GM12878 (cell line): Measurements from ENCODE around the gene ZFYVE21. TPM values are rescaled to one million over a fixed set of nuclear protein-coding genes. Genes with fewer than 3 reads are reported as not detected.
"Not testable (repeated sequence)": the region's sequence is repeated elsewhere in the genome, so short reads cannot be mapped to it uniquely, and the experiment has no call there.

Experiments used
- ATAC-seq: fragments of 200-7000 bp; cut with Tn5 transposase; 3 replicates; pipeline ENCODE4 v1.9.1; 2020; ENCODE audit warnings: mild to moderate bottlenecking, moderate library complexity
- BruUV-seq: library from RNA; stranded (reverse); fragments of 400-500 nt; replicated peaks from 2 replicates; lab custom pipeline; 2021; lab: Mats Ljungman, UMichigan
- CTCF ChIA-PET: fragments of 300-600 bp; sonication (Branson Sonifier 250); formaldehyde crosslinking; extraction: SDS; loops from one replicate; lab custom pipeline; 2021; ENCODE audit warnings: inconsistent platforms; lab: Yijun Ruan, JAX
- POLR2A ChIA-PET: fragments of 350-600 bp; formaldehyde crosslinking; extraction: SDS; loops from one replicate; lab custom pipeline; 2021; ENCODE audit warnings: inconsistent platforms; lab: Charles Lee
- RAD21 ChIA-PET: fragments of 300-600 bp; sonication (Branson Sonifier 250); formaldehyde crosslinking; loops from one replicate; lab custom pipeline; 2023; ENCODE audit warnings: antibody characterized with exemption; ENCODE audit not compliant: unreplicated experiment; lab: Charles Lee
- SMC1A ChIA-PET: fragments of 300-600 bp; sonication (Branson Sonifier 250); formaldehyde crosslinking; loops from one replicate; lab custom pipeline; 2023; ENCODE audit not compliant: unreplicated experiment, uncharacterized antibody; lab: Charles Lee
- DNase-seq: peaks from one replicate; pipeline ENCODE4 v3.0.0-alpha.2; 2011; ENCODE audit warnings: low read depth, low spot score
- FAIRE-seq: peaks from 3 replicates; lab custom pipeline; 2011; peaks lifted over from hg19 to GRCh38; lab: Jason Lieb, UNC
- H2AFZ ChIP-seq: 2 replicates; pipeline ENCODE4 v1.6.0; 2011; ENCODE audit warnings: low read depth, low read length, control low read depth; ENCODE audit not compliant: control insufficient read depth
- H3K27ac ChIP-seq: 2 replicates; pipeline ENCODE4 v1.5.1; 2011; ENCODE audit warnings: control low read depth; ENCODE audit not compliant: control insufficient read depth, insufficient read depth
- H3K27me3 ChIP-seq, 2 experiments: replicated peaks in 1 of 2; 2 replicates each; pipeline versions ENCODE4 v1.6.0 to v1.6.1; 2011; ENCODE audit warnings: low read length in 1 of 2; ENCODE audit not compliant: control insufficient read depth in 2 of 2, insufficient read depth in 2 of 2
- H3K36me3 ChIP-seq, 2 experiments: 2 replicates each; pipeline ENCODE4 v1.5.1; 2011; ENCODE audit warnings: low read length in 1 of 2; ENCODE audit not compliant: control insufficient read depth in 2 of 2, insufficient read depth in 2 of 2
- H3K4me1 ChIP-seq: 2 replicates; pipeline ENCODE4 v1.6.1; 2011; ENCODE audit warnings: mild to moderate bottlenecking, low read length, moderate library complexity, mixed read lengths; ENCODE audit not compliant: control insufficient read depth, insufficient read depth
- H3K4me2 ChIP-seq: 2 replicates; pipeline ENCODE4 v1.6.0; 2011; ENCODE audit warnings: control low read depth; ENCODE audit not compliant: control insufficient read depth, insufficient read depth
- H3K4me3 ChIP-seq: fragments of 200-600 bp; sonication (generic); 2 replicates; pipeline ENCODE4 v1.5.1; 2016
- H3K79me2 ChIP-seq: 2 replicates; pipeline ENCODE4 v1.6.0; 2011; ENCODE audit warnings: low read length; ENCODE audit not compliant: control insufficient read depth, insufficient read depth
- H3K9ac ChIP-seq: 2 replicates; pipeline ENCODE4 v1.8.0; 2011; ENCODE audit warnings: low read length, control low read depth, mixed read lengths; ENCODE audit not compliant: control insufficient read depth, insufficient read depth
- H3K9me3 ChIP-seq: replicated peaks from 3 replicates; pipeline ENCODE4 v1.5.1; 2011; ENCODE audit warnings: mild to moderate bottlenecking, low read length; ENCODE audit not compliant: control insufficient read depth, insufficient read depth
- H4K20me1 ChIP-seq: 2 replicates; pipeline ENCODE4 v1.6.0; 2011; ENCODE audit not compliant: control insufficient read depth, insufficient read depth
- CBX5 ChIP-seq: sonication (generic); IDR thresholded peaks from 2 replicates; pipeline ENCODE4 v1.6.1; 2016; ENCODE audit warnings: low read depth, moderate library complexity, mild to moderate bottlenecking, inconsistent platforms
- EZH2 ChIP-seq: IDR thresholded peaks from 2 replicates; pipeline ENCODE4 v1.6.1; 2012; ENCODE audit warnings: low read depth, mild to moderate bottlenecking, control low read depth, inconsistent platforms, low read length, borderline replicate concordance; ENCODE audit not compliant: control insufficient read depth
- HDAC2 ChIP-seq: fragments of 200-600 bp; sonication (generic); IDR thresholded peaks from 2 replicates; pipeline ENCODE4 v1.6.1; 2017
- MTA3 ChIP-seq: IDR thresholded peaks from 2 replicates; pipeline ENCODE4 v1.6.1; 2012; ENCODE audit warnings: low read length, inconsistent platforms, borderline replicate concordance
- PML ChIP-seq: IDR thresholded peaks from 2 replicates; pipeline ENCODE4 v1.6.1; 2012; ENCODE audit warnings: low read length, inconsistent platforms
- POLR2AphosphoS5 ChIP-seq: IDR thresholded peaks from 2 replicates; pipeline ENCODE4 v1.6.1; 2011; ENCODE audit warnings: mild to moderate bottlenecking, low read length, inconsistent platforms
- RELB ChIP-seq: fragments of 450-650 bp; IDR thresholded peaks from 2 replicates; pipeline ENCODE4 v1.6.1; 2017; ENCODE audit warnings: low read depth, mild to moderate bottlenecking, moderate library complexity
- SPI1 ChIP-seq: IDR thresholded peaks from 2 replicates; pipeline ENCODE4 v1.6.1; 2011; ENCODE audit warnings: low read depth, mild to moderate bottlenecking, low read length, moderate library complexity, borderline replicate concordance; ENCODE audit not compliant: insufficient read depth
- ZNF384 ChIP-seq: IDR thresholded peaks from 2 replicates; pipeline ENCODE4 v1.6.1; 2012; ENCODE audit warnings: low read depth, mild to moderate bottlenecking, low read length, improper control_type of control experiment, borderline replicate concordance
- WGBS: methylation state at CpG from one replicate; pipeline ENCODE4 v1.1.6; 2016; ENCODE audit warnings: low lambda C conversion rate; ENCODE audit not compliant: insufficient replicate concordance, insufficient coverage; ENCODE audit errors: missing lambda C conversion rate; 5-methylcytosine and 5-hydroxymethylcytosine counted together
- in situ Hi-C: fragments of 300-500 bp; cut with MboI; formaldehyde crosslinking; loops from 9 replicates; pipeline ENCODE4 v1.14.3; 2018; ENCODE audit warnings: mixed read lengths
- intact Hi-C: fragments of 100-400 bp; cut with micrococcal nuclease; formaldehyde crosslinking; loops from one replicate; pipeline ENCODE4 v1.14.2; 2022; ENCODE audit not compliant: unreplicated experiment
- polyA plus RNA-seq, 11 experiments: library from polyadenylated mRNA; depleted of rRNA in 4 of 11; unstranded in 6 of 11; stranded (reverse) in 5 of 11; fragments of >200 nt; fragmentation: Nextera tagmentation in 4 of 11; fragmentation: Illumina TruSeq in 1 of 11; extraction: Ambion mirVana in 4 of 11; extraction: Trizol in 1 of 11; gene quantifications; 1 replicate in 1 of 11; 2 replicates in 10 of 11; pipeline versions ENCODE4 v1.2.1 to v1.2.3, GENCODE V29; 2011 to 2016; ENCODE audit warnings: inconsistent platforms in 2 of 11, missing spikeins in 2 of 11, low read depth in 1 of 11
- total RNA-seq, 4 experiments: library from RNA; depleted of rRNA in 3 of 4; stranded (reverse); fragments of >200 nt in 3 of 4; fragmentation: Illumina TruSeq in 1 of 4; extraction: Trizol in 1 of 4; gene quantifications; 2 replicates each; pipeline versions ENCODE4 v1.2.1 to v1.2.3, GENCODE V29; 2013 to 2021

ZFYVE21 gene
- total and polyA plus RNA-seq, 10 of the 15 experiments (the other 5 are each of a cell fraction or from before 2014, with no cell fraction given): 0.79 to 21.7 (median 13.8) TPM

GRCh38 chr14:103775506-103775905 is 59.9 kb downstream of the ZFYVE21 start (continued):
- TF ChIP-seq HDAC2: no peak
- no peak for TF ChIP-seq EZH2
- TF ChIP-seq MTA3: no peak
- no peak for TF ChIP-seq CBX5
- no peak for TF ChIP-seq PML
- TF ChIP-seq ZNF384: no peak
- no peak for TF ChIP-seq RELB
- no peak for TF ChIP-seq POLR2AphosphoS5
- no peak for TF ChIP-seq SPI1
- TF ChIP-seq, all 136 proteins: peak for 0

GRCh38 chr14:103776319-103776718 is 60.7 kb downstream of the ZFYVE21 start:
- POLR2A ChIA-PET, RAD21 ChIA-PET, BruUV-seq, H3K4me1 ChIP-seq, H4K20me1 ChIP-seq, H3K4me2 ChIP-seq, FAIRE-seq, ATAC-seq, H3K9ac ChIP-seq, in situ Hi-C loops, H3K27me3 ChIP-seq, H3K4me3 ChIP-seq, H3K9me3 ChIP-seq, H3K27ac ChIP-seq, H3K79me2 ChIP-seq, H3K36me3 ChIP-seq, CTCF ChIA-PET, DNase-seq, intact Hi-C loops, H2AFZ ChIP-seq: not testable (repeated sequence)
- SMC1A ChIA-PET: interaction anchor here (0.6 kb wide), 1 partner anchor 515 kb away, joined by 3 read pairs; no protein-coding TSS in a partner anchor
- 87% methylated on average over 6 of the region's 6 CpGs for WGBS
